Measurements from ENCODE around the gene GABBR2.

- TF ChIP-seq, protein P1, sequence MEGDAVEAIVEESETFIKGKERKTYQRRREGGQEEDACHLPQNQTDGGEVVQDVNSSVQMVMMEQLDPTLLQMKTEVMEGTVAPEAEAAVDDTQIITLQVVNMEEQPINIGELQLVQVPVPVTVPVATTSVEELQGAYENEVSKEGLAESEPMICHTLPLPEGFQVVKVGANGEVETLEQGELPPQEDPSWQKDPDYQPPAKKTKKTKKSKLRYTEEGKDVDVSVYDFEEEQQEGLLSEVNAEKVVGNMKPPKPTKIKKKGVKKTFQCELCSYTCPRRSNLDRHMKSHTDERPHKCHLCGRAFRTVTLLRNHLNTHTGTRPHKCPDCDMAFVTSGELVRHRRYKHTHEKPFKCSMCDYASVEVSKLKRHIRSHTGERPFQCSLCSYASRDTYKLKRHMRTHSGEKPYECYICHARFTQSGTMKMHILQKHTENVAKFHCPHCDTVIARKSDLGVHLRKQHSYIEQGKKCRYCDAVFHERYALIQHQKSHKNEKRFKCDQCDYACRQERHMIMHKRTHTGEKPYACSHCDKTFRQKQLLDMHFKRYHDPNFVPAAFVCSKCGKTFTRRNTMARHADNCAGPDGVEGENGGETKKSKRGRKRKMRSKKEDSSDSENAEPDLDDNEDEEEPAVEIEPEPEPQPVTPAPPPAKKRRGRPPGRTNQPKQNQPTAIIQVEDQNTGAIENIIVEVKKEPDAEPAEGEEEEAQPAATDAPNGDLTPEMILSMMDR (conservative IDR thresholded peaks at IDR 0.05): no peak
- TF ChIP-seq ZFX (IDR thresholded peaks at IDR 0.05): no peak
Measured at GRCh38 chr9:98691890-98692289, 16.8 kb downstream of the GABBR2 start.
